ENCODE results near the gene CMPK1.

Gene CMPK1

DNA sequence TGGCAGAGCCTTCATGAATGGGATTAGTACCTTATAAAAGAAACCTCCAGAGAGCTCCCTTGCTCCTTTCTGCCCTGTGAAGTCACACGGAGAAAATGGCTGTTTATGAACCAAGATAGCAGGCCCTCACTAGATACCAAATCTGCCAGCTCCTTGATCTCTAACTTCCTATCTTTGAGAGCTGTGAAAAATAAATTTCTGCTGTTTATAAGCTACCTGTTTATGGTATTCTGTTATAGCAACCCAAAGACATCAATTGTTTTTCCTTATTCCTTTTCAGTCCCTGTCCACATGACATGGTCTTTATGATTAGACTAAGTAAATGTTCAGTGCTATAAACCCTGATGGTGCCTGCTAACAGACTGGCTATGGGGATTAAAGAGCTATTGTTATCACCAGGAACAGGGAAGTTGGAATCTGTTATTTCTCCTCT, 10.0 kb upstream of the CMPK1 start:
- Histone ChIP-seq H3K4me3 (ENCODE audit: insufficient read depth, low read depth, low read length, poor library complexity, severe bottlenecking) (no peak overlapping the region), H3K36me3 (ENCODE audit: control insufficient read depth, insufficient read depth, low read length) (no peaks in the 10 kb centered on the region), H3K9me3 (ENCODE audit: control insufficient read depth, low read length) (no peaks in the 10 kb centered on the region), H3K27me3 (replicated peaks; ENCODE audit: control insufficient read depth, insufficient read depth, low read length, poor library complexity, severe bottlenecking) (no peaks in the 10 kb centered on the region), H3K4me1 (ENCODE audit: control insufficient read depth, insufficient read depth, low read length, poor library complexity, severe bottlenecking) (no peaks in the 10 kb centered on the region), H3K27ac (ENCODE audit: insufficient read depth, low read length, poor library complexity, severe bottlenecking) (no peak overlapping the region)
- no peak for DNase-seq

DNA sequence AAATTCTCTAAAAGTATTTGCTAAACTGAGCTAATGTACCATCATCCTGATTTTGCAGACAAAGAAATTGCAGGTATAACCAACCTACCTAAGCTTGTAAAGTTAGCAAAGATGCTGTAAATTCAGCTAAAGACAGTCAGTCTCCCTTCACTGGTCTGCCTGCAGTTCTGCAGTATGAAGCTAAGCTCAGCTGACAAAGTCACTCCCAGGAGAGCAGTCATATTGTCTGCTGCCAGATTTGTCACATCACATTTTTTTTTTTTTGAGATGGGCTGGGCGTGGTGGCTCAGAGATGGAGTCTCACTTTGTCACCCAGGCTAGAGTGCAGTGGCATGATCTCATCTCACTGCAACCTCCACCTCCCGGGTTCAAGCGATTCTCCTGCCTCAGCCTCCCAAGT, 8.9 kb upstream of the CMPK1 start:
- Histone ChIP-seq H3K4me1 (ENCODE audit: control insufficient read depth, insufficient read depth, low read length, poor library complexity, severe bottlenecking) (no peaks in the 10 kb centered on the region), H3K27me3 (replicated peaks; ENCODE audit: control insufficient read depth, insufficient read depth, low read length, poor library complexity, severe bottlenecking) (no peaks in the 10 kb centered on the region), H3K27ac (ENCODE audit: insufficient read depth, low read length, poor library complexity, severe bottlenecking) (no peak overlapping the region), H3K36me3 (ENCODE audit: control insufficient read depth, insufficient read depth, low read length) (no peaks in the 10 kb centered on the region), H3K4me3 (ENCODE audit: insufficient read depth, low read depth, low read length, poor library complexity, severe bottlenecking) (no peak overlapping the region), H3K9me3 (ENCODE audit: control insufficient read depth, low read length) (no peaks in the 10 kb centered on the region)
- no peak for DNase-seq

DNA sequence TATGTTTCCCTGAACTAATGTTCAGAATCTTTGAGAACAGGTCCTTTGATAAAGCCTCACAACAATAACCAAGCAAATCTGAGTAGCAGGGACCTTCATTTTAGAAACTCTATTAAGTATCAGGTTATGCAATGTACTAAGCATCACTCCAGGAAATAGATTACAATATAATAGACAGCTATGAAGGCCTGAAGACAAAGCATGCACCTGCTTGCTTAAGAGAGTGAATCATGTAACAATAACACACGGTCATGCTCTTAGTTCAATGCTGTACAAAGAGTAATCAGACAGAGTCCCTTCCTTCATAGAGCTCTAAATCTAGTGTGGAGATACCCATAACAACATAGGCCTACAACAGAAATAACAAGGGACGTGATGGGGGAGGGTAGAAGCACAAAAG, 8.1 kb upstream of the CMPK1 start:
- no peaks in the 10 kb centered on the region for H3K36me3 ChIP-seq (ENCODE audit: control insufficient read depth, insufficient read depth, low read length)
- H3K27ac ChIP-seq (ENCODE audit: insufficient read depth, low read length, poor library complexity, severe bottlenecking) = no peak overlapping the region
- no peak overlapping the region for H3K4me3 ChIP-seq (ENCODE audit: insufficient read depth, low read depth, low read length, poor library complexity, severe bottlenecking)
- H3K27me3 ChIP-seq (replicated peaks; ENCODE audit: control insufficient read depth, insufficient read depth, low read length, poor library complexity, severe bottlenecking) = no peaks in the 10 kb centered on the region
- no peaks in the 10 kb centered on the region for H3K9me3 ChIP-seq (ENCODE audit: control insufficient read depth, low read length)
- H3K4me1 ChIP-seq (ENCODE audit: control insufficient read depth, insufficient read depth, low read length, poor library complexity, severe bottlenecking) = no peaks in the 10 kb centered on the region
- DNase-seq = no peak

- no peak overlapping the region for H3K4me3 ChIP-seq (ENCODE audit: insufficient read depth, low read depth, low read length, poor library complexity, severe bottlenecking)
- no peaks in the 10 kb centered on the region for H3K36me3 ChIP-seq (ENCODE audit: control insufficient read depth, insufficient read depth, low read length)
- no peak overlapping the region for H3K27ac ChIP-seq (ENCODE audit: insufficient read depth, low read length, poor library complexity, severe bottlenecking)
- H3K27me3 ChIP-seq (replicated peaks; ENCODE audit: control insufficient read depth, insufficient read depth, low read length, poor library complexity, severe bottlenecking) = no peaks in the 10 kb centered on the region
- H3K9me3 ChIP-seq (ENCODE audit: control insufficient read depth, low read length) = no peaks in the 10 kb centered on the region
- H3K4me1 ChIP-seq (ENCODE audit: control insufficient read depth, insufficient read depth, low read length, poor library complexity, severe bottlenecking) = no peaks in the 10 kb centered on the region
- DNase-seq = no peak
These were observed 7.3 kb upstream of the CMPK1 start for GRCh38 chr1:47326271-47326670.

- Histone ChIP-seq H3K4me3 (ENCODE audit: insufficient read depth, low read depth, low read length, poor library complexity, severe bottlenecking) (no peak overlapping the region), H3K9me3 (ENCODE audit: control insufficient read depth, low read length) (no peaks in the 10 kb centered on the region), H3K27ac (ENCODE audit: insufficient read depth, low read length, poor library complexity, severe bottlenecking) (no peak overlapping the region), H3K4me1 (ENCODE audit: control insufficient read depth, insufficient read depth, low read length, poor library complexity, severe bottlenecking) (peaks cover 6% of the 10 kb centered on the region), H3K27me3 (replicated peaks; ENCODE audit: control insufficient read depth, insufficient read depth, low read length, poor library complexity, severe bottlenecking) (no peaks in the 10 kb centered on the region), H3K36me3 (ENCODE audit: control insufficient read depth, insufficient read depth, low read length) (no peaks in the 10 kb centered on the region)
- DNase-seq = no peak
These were observed 4.6 kb upstream of the CMPK1 start for GRCh38 chr1:47328992-47329391.

- H3K9me3 ChIP-seq (ENCODE audit: control insufficient read depth, low read length) = no peaks in the 10 kb centered on the region
- no peak for DNase-seq
- peaks cover 12% of the 10 kb centered on the region for H3K4me1 ChIP-seq (ENCODE audit: control insufficient read depth, insufficient read depth, low read length, poor library complexity, severe bottlenecking)
- H3K27me3 ChIP-seq (replicated peaks; ENCODE audit: control insufficient read depth, insufficient read depth, low read length, poor library complexity, severe bottlenecking) = no peaks in the 10 kb centered on the region
- H3K36me3 ChIP-seq (ENCODE audit: control insufficient read depth, insufficient read depth, low read length) = no peaks in the 10 kb centered on the region
- no peak overlapping the region for H3K4me3 ChIP-seq (ENCODE audit: insufficient read depth, low read depth, low read length, poor library complexity, severe bottlenecking)
- H3K27ac ChIP-seq (ENCODE audit: insufficient read depth, low read length, poor library complexity, severe bottlenecking) = no peak overlapping the region
These were observed 3.4 kb upstream of the CMPK1 start for GRCh38 chr1:47330212-47330611.

DNA sequence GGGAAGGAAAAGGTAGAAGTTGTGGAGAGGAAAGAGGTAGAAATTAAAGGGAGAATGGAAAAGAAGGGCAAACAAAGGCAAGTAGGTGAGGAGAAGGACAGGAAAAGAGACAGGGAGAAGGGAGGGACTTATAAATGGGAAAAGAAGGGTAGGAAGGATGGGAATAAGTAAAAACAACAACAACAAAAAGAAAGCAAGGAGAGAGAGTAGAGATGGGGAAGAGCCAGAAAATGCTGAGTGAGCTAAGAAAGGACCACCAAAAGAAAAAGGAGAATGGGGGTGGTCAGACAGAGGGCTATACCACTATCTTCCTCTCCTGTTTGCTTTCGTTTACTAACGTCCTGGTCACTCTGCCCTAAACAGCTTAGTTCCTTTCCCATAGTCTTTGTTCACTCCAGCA, 1.7 kb upstream of the CMPK1 start:
- Histone ChIP-seq H3K27ac (ENCODE audit: insufficient read depth, low read length, poor library complexity, severe bottlenecking) (no peak overlapping the region), H3K4me3 (ENCODE audit: insufficient read depth, low read depth, low read length, poor library complexity, severe bottlenecking) (no peak overlapping the region), H3K9me3 (ENCODE audit: control insufficient read depth, low read length) (no peaks in the 10 kb centered on the region), H3K36me3 (ENCODE audit: control insufficient read depth, insufficient read depth, low read length) (no peaks in the 10 kb centered on the region), H3K27me3 (replicated peaks; ENCODE audit: control insufficient read depth, insufficient read depth, low read length, poor library complexity, severe bottlenecking) (no peaks in the 10 kb centered on the region), H3K4me1 (ENCODE audit: control insufficient read depth, insufficient read depth, low read length, poor library complexity, severe bottlenecking) (peaks cover 13% of the 10 kb centered on the region)
- DNase-seq = no peak

- Histone ChIP-seq H3K27ac (ENCODE audit: insufficient read depth, low read length, poor library complexity, severe bottlenecking) (peak overlapping the region; percentile 84), H3K36me3 (ENCODE audit: control insufficient read depth, insufficient read depth, low read length) (no peaks in the 10 kb centered on the region), H3K27me3 (replicated peaks; ENCODE audit: control insufficient read depth, insufficient read depth, low read length, poor library complexity, severe bottlenecking) (no peaks in the 10 kb centered on the region), H3K9me3 (ENCODE audit: control insufficient read depth, low read length) (no peaks in the 10 kb centered on the region), H3K4me3 (ENCODE audit: insufficient read depth, low read depth, low read length, poor library complexity, severe bottlenecking) (peak overlapping the region; percentile 99), H3K4me1 (ENCODE audit: control insufficient read depth, insufficient read depth, low read length, poor library complexity, severe bottlenecking) (peaks cover 13% of the 10 kb centered on the region)
- DNase-seq = no peak
These were observed 612 bp upstream of the CMPK1 start for GRCh38 chr1:47332779-47333577.

DNA sequence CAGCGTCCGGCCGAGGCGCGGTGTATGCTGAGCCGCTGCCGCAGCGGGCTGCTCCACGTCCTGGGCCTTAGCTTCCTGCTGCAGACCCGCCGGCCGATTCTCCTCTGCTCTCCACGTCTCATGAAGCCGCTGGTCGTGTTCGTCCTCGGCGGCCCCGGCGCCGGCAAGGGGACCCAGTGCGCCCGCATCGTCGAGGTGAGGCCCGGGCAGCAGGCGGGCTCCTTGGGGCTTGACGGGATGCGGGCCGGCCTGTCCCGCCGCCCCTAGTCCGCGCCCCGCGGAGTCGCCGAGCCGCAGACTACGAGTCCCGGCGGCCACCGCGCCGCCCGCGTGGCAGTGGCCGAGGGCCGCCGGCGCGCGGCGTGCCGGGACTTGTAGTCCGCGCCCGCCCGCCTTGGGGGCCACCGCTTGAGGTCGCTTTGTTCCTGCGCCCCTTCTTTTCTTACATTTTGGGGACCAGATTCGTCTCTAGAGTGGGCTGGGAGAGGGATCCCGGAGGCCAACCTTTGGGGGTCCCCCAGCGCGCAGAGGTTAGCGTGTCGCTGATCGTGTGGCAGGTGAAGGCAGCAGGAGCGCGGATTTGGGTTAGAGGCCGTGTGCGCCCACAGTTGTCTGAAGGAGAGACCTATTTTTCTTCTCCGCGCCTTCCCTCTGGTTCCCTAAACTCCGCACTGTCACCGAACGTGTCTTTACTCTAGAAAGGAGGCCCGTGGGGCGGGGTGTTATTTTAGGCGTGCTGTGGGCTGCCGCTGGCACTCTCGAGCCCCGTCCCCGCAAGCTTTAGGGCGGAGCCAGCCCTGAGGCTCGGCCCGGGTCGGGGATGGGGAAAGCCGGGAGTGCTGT, 553 bp downstream of the CMPK1 start:
- peak overlapping the region; percentile 99 for H3K4me3 ChIP-seq (ENCODE audit: insufficient read depth, low read depth, low read length, poor library complexity, severe bottlenecking)
- peak overlapping the region; percentile 84 for H3K27ac ChIP-seq (ENCODE audit: insufficient read depth, low read length, poor library complexity, severe bottlenecking)
- H3K27me3 ChIP-seq (replicated peaks; ENCODE audit: control insufficient read depth, insufficient read depth, low read length, poor library complexity, severe bottlenecking) = no peaks in the 10 kb centered on the region
- H3K4me1 ChIP-seq (ENCODE audit: control insufficient read depth, insufficient read depth, low read length, poor library complexity, severe bottlenecking) = peaks cover 13% of the 10 kb centered on the region
- H3K9me3 ChIP-seq (ENCODE audit: control insufficient read depth, low read length) = no peaks in the 10 kb centered on the region
- H3K36me3 ChIP-seq (ENCODE audit: control insufficient read depth, insufficient read depth, low read length) = no peaks in the 10 kb centered on the region
- DNase-seq = peak; percentile 36 to 62 (median 59)
